Heart left ventricle (tissue), 13 donors: ENCODE measurements around the gene NBPF3.

Experiments used
- CTCF ChIP-seq, 12 donors: fragments of 200-600 bp; sonication (generic) in 4 of 12; IDR thresholded peaks; one replicate each; pipeline versions ENCODE4 v1.5.0 to v1.8.0; 2018 to 2022; ENCODE audit warnings: antibody characterized with exemption in 12 of 12, mild to moderate bottlenecking in 5 of 12
- POLR2A ChIP-seq, 2 donors: fragments of 450-650 bp; IDR thresholded peaks; one replicate each; pipeline ENCODE4 v1.6.1; 2017; ENCODE audit warnings: antibody characterized with exemption in 2 of 2, mild to moderate bottlenecking in 2 of 2, moderate library complexity in 2 of 2
- donor health status: ischemic (EF 13 %, LVEDD 7.1; RV severe dilation, severe dysfunction).
- donor health status: DM: no; HTN: yes; CAD: no.
- donor health status: DM: no; HTN: no; CAD: no.
- donor health status: ischemic (EF 25% LVEDD 6.9; RV normal size, moderate dysfunction).
- donor health status: ischemic (EF 25% LVEDD 5.7; RV mildly dilated, moderate dysfunction).
- donor health status: ischemic (EF 35%, LVEDD 5.7; RV mildly dilated, moderate dysfunction).
- donor health status: nonischemic (EF 11% LVEDD 7.7; RV severe dilation, severe dysfunction).
- donor health status: DM: yes; HTN: yes; CAD: no.
- donor health status: PGD.
- donor health status: ischemic (EF 29% LVEDD 5.4; RV normal size, mild dysfunction).
- donor health status: nonischemic (EF 23%, LVEDD 6.1; RV moderate dilation, normal function).

DNA sequence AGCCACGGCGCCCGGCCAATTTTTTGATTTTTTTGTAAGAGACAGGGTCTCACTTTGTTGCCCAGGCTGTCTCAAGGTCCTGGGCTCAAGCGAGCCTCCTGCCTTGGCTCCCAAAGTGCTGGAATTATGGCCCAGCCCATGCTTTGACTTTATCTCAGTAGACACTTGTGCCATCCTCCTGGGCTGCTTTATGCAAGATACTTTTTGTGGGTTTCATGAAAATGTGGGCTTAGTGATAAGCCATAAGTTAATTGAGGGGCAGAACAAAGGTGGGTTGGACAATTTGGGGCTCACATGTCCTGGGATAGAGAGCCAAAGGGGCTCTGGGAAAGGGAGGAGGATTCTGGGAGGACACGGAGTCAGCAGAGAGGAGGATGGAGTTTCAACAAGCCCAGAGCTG is 91.3 kb downstream of the NBPF3 start:
- TF ChIP-seq CTCF (IDR thresholded peaks at IDR 0.05): no peak
- TF ChIP-seq POLR2A (IDR thresholded peaks at IDR 0.05): no peak
